ENCODE results near the gene BMP7.

BMP7 gene

GRCh38 chr20:57129303-57129702 lies 137.1 kb downstream of the BMP7 start:
- no peaks in the 10 kb centered on the region for H3F3A ChIP-seq (ENCODE audit: low read depth)
- H3K9me2 ChIP-seq (replicated peaks; ENCODE audit: low read depth, low read length) = no peaks in the 10 kb centered on the region
- TF ChIP-seq CTCF (conservative IDR thresholded peaks at IDR 0.05; ENCODE audit: low read length) (no peak), EZH2phosphoT487 (IDR thresholded peaks at IDR 0.05; ENCODE audit: borderline replicate concordance) (no peak)
- H2AFZ ChIP-seq (ENCODE audit: low read length) = no peak overlapping the region
- H3K36me3 ChIP-seq (ENCODE audit: insufficient read depth, low read length) = no peaks in the 10 kb centered on the region
- H3K27me3 ChIP-seq (ENCODE audit: insufficient read depth, low read length, poor library complexity, severe bottlenecking) = no peaks in the 10 kb centered on the region
- H3K4me2 ChIP-seq (ENCODE audit: low read depth, low read length, poor library complexity, severe bottlenecking) = no peak overlapping the region
- no peaks in the 10 kb centered on the region for H4K20me1 ChIP-seq (ENCODE audit: insufficient read depth, low read length, poor library complexity, severe bottlenecking)
- no peaks in the 10 kb centered on the region for H3K4me1 ChIP-seq (ENCODE audit: insufficient read depth, low read length, poor library complexity, severe bottlenecking)
- no peak overlapping the region for H3K9ac ChIP-seq (ENCODE audit: low read depth, low read length, poor library complexity, severe bottlenecking)
- H3K9me3 ChIP-seq (ENCODE audit: insufficient read depth, low read depth, low read length) = no peaks in the 10 kb centered on the region
- no peaks in the 10 kb centered on the region for H3K79me2 ChIP-seq (ENCODE audit: insufficient read depth, low read length)
- H3K4me3 ChIP-seq (ENCODE audit: low read length, poor library complexity, severe bottlenecking) = no peak overlapping the region

- Histone ChIP-seq H4K20me1 (ENCODE audit: insufficient read depth, low read length, poor library complexity, severe bottlenecking) (no peaks in the 10 kb centered on the region), H3K4me3 (ENCODE audit: low read length, poor library complexity, severe bottlenecking) (no peak overlapping the region), H3K9me2 (replicated peaks; ENCODE audit: low read depth, low read length) (no peaks in the 10 kb centered on the region), H3K4me1 (ENCODE audit: insufficient read depth, low read length, poor library complexity, severe bottlenecking) (no peaks in the 10 kb centered on the region), H3K79me2 (ENCODE audit: insufficient read depth, low read length) (no peaks in the 10 kb centered on the region), H3K27me3 (ENCODE audit: insufficient read depth, low read length, poor library complexity, severe bottlenecking) (no peaks in the 10 kb centered on the region), H3K9ac (ENCODE audit: low read depth, low read length, poor library complexity, severe bottlenecking) (no peak overlapping the region), H3F3A (ENCODE audit: low read depth) (no peaks in the 10 kb centered on the region), H3K4me2 (ENCODE audit: low read depth, low read length, poor library complexity, severe bottlenecking) (no peak overlapping the region), H3K9me3 (ENCODE audit: insufficient read depth, low read depth, low read length) (no peaks in the 10 kb centered on the region), H2AFZ (ENCODE audit: low read length) (no peak overlapping the region), H3K36me3 (ENCODE audit: insufficient read depth, low read length) (no peaks in the 10 kb centered on the region)
- no peak for TF ChIP-seq CTCF (conservative IDR thresholded peaks at IDR 0.05; ENCODE audit: low read length)
- no peak for TF ChIP-seq EZH2phosphoT487 (IDR thresholded peaks at IDR 0.05; ENCODE audit: borderline replicate concordance)
Measured at GRCh38 chr20:57128044-57128757, 138.2 kb downstream of the BMP7 start.

- no peaks in the 10 kb centered on the region for H3K4me1 ChIP-seq (ENCODE audit: insufficient read depth, low read length, poor library complexity, severe bottlenecking)
- no peaks in the 10 kb centered on the region for H3K9me2 ChIP-seq (replicated peaks; ENCODE audit: low read depth, low read length)
- H3K4me3 ChIP-seq (ENCODE audit: low read length, poor library complexity, severe bottlenecking) = no peak overlapping the region
- H3K9me3 ChIP-seq (ENCODE audit: insufficient read depth, low read depth, low read length) = no peaks in the 10 kb centered on the region
- no peaks in the 10 kb centered on the region for H4K20me1 ChIP-seq (ENCODE audit: insufficient read depth, low read length, poor library complexity, severe bottlenecking)
- H3F3A ChIP-seq (ENCODE audit: low read depth) = no peaks in the 10 kb centered on the region
- no peaks in the 10 kb centered on the region for H3K36me3 ChIP-seq (ENCODE audit: insufficient read depth, low read length)
- no peak overlapping the region for H2AFZ ChIP-seq (ENCODE audit: low read length)
- no peaks in the 10 kb centered on the region for H3K79me2 ChIP-seq (ENCODE audit: insufficient read depth, low read length)
- H3K4me2 ChIP-seq (ENCODE audit: low read depth, low read length, poor library complexity, severe bottlenecking) = no peak overlapping the region
- H3K27me3 ChIP-seq (ENCODE audit: insufficient read depth, low read length, poor library complexity, severe bottlenecking) = no peaks in the 10 kb centered on the region
- no peak for TF ChIP-seq EZH2phosphoT487 (IDR thresholded peaks at IDR 0.05; ENCODE audit: borderline replicate concordance)
- TF ChIP-seq CTCF (conservative IDR thresholded peaks at IDR 0.05; ENCODE audit: low read length) = no peak
- H3K9ac ChIP-seq (ENCODE audit: low read depth, low read length, poor library complexity, severe bottlenecking) = no peak overlapping the region
Measured at GRCh38 chr20:57126481-57127092, 139.9 kb downstream of the BMP7 start.
